K562 (cell line): ENCODE results near the gene ZFPM1. TPM values are rescaled to one million over a fixed set of nuclear protein-coding genes. Genes with fewer than 3 reads are reported as not detected.

ENCODE experiments used
- BCLAF1 ChIP-seq, 2 experiments: fragments of 450-650 bp in 1 of 2; IDR thresholded peaks; 2 replicates each; pipeline ENCODE4 v1.6.1; 2011 to 2017; ENCODE audit warnings: low read depth in 2 of 2, antibody characterized with exemption in 1 of 2, borderline replicate concordance in 1 of 2, low read length in 1 of 2, mild to moderate bottlenecking in 1 of 2, mixed read lengths in 1 of 2; ENCODE audit not compliant: control insufficient read depth in 1 of 2
- DNMT1 ChIP-seq: fragments of 450-650 bp; IDR thresholded peaks from 2 replicates; pipeline ENCODE4 v1.6.1; 2016; ENCODE audit warnings: antibody characterized with exemption, mild to moderate bottlenecking
- GATAD2A ChIP-seq: fragments of 450-650 bp; IDR thresholded peaks from 2 replicates; pipeline ENCODE4 v1.6.1; 2017
- KDM2B ChIP-seq: fragments of 250-450 bp; sonication (Bioruptor Pico); IDR thresholded peaks from 2 replicates; pipeline ENCODE4 v1.8.0; 2021; ENCODE audit warnings: mild to moderate bottlenecking, moderate library complexity
- L3MBTL2 ChIP-seq: fragments of 450-650 bp; IDR thresholded peaks from 2 replicates; pipeline ENCODE4 v1.6.1; 2016; ENCODE audit warnings: mild to moderate bottlenecking, moderate library complexity
- MEF2D ChIP-seq: conservative IDR thresholded peaks from 2 replicates; pipeline ENCODE4 v1.6.1; 2016; ENCODE audit warnings: low read depth, missing genetic modification characterization, missing compliant biosample characterization
- MLX ChIP-seq, 2 experiments: fragments of 450-650 bp in 1 of 2; sonication (generic) in 1 of 2; formaldehyde crosslinking; conservative IDR thresholded peaks; 2 replicates each; pipeline versions ENCODE4 v1.4.0 to v1.8.1; 2020 to 2022; ENCODE audit warnings: mild to moderate bottlenecking in 1 of 2, missing genetic modification reagents in 1 of 2
- PRMT5 ChIP-seq: sonication (generic); formaldehyde crosslinking; IDR thresholded peaks from 2 replicates; pipeline ENCODE4 v1.5.0; 2020; ENCODE audit warnings: missing genetic modification reagents
- RBBP5 ChIP-seq: fragments of 200-600 bp; sonication (generic); IDR thresholded peaks from 2 replicates; pipeline ENCODE4 v1.6.1; 2012; ENCODE audit warnings: borderline replicate concordance, mild to moderate bottlenecking, low read length, control low read depth, inconsistent platforms; ENCODE audit not compliant: insufficient read depth, poor library complexity, severe bottlenecking
- SMAD4 ChIP-seq: fragments of 250-450 bp; sonication (Bioruptor Pico); conservative IDR thresholded peaks from 2 replicates; pipeline ENCODE4 v1.8.0; 2021; ENCODE audit warnings: inconsistent platforms, mild to moderate bottlenecking, moderate library complexity
- SMC3 ChIP-seq: conservative IDR thresholded peaks from 2 replicates; pipeline ENCODE4 v1.6.1; 2011; ENCODE audit warnings: low read depth, low read length, improper control_type of control experiment; ENCODE audit not compliant: insufficient read depth
- SP1 ChIP-seq: sonication (generic); formaldehyde crosslinking; IDR thresholded peaks from 2 replicates; pipeline ENCODE4 v1.8.1; 2022; ENCODE audit warnings: mild to moderate bottlenecking, missing genetic modification reagents
- SUPT5H ChIP-seq: fragments of 450-650 bp; IDR thresholded peaks from 2 replicates; pipeline ENCODE4 v1.6.1; 2016
- THRB ChIP-seq: fragments of 450-650 bp; formaldehyde crosslinking; conservative IDR thresholded peaks from 2 replicates; pipeline ENCODE4 v1.4.0; 2022; ENCODE audit warnings: mild to moderate bottlenecking, missing genetic modification characterization
- ZNF3 ChIP-seq: fragments of 250-450 bp; sonication (Bioruptor Pico); IDR thresholded peaks from 2 replicates; pipeline ENCODE4 v1.5.0; 2021; ENCODE audit warnings: mild to moderate bottlenecking, moderate library complexity
- ZNF668 ChIP-seq: fragments of 250-450 bp; sonication (Bioruptor Pico); IDR thresholded peaks from 2 replicates; pipeline ENCODE4 v1.8.0; 2022; ENCODE audit warnings: mild to moderate bottlenecking, inconsistent platforms
- ZNF740 ChIP-seq, 3 experiments: fragments of 200-800 bp in 1 of 3; sonication (Bioruptor generic) in 1 of 3; sonication (generic) in 1 of 3; formaldehyde crosslinking in 1 of 3; IDR thresholded peaks; 2 replicates each; pipeline versions ENCODE4 v1.6.1 to v1.8.0; 2016 to 2022; ENCODE audit warnings: mild to moderate bottlenecking in 2 of 3, missing compliant biosample characterization in 2 of 3, missing genetic modification characterization in 2 of 3, missing genetic modification reagents in 1 of 3
- polyA plus RNA-seq, 8 experiments: library from polyadenylated mRNA; depleted of rRNA in 4 of 8; stranded (reverse) in 5 of 8; unstranded in 3 of 8; fragments of >200 nt; fragmentation: Nextera tagmentation in 2 of 8; fragmentation: Illumina TruSeq in 1 of 8; extraction: Ambion mirVana in 2 of 8; extraction: Trizol in 1 of 8; gene quantifications; 2 replicates each; pipeline versions ENCODE4 v1.2.1 to v1.2.3, GENCODE V29; 2011 to 2014; ENCODE audit warnings: inconsistent platforms in 1 of 8, missing spikeins in 1 of 8
- total RNA-seq, 7 experiments: library from RNA; depleted of rRNA in 6 of 7; stranded (reverse); fragments of >200 nt in 6 of 7; fragmentation: Illumina TruSeq in 2 of 7; extraction: Trizol in 2 of 7; gene quantifications; 2 replicates each; pipeline versions ENCODE4 v1.2.1 to v1.2.3, GENCODE V29; 2011 to 2021; ENCODE audit warnings: low replicate concordance in 1 of 7
- TF ChIP-seq, protein P1 (sequence below), 2 experiments: IDR thresholded peaks; 2 replicates each; pipeline ENCODE4 v1.6.1; 2011; ENCODE audit warnings: borderline replicate concordance in 1 of 2, control low read depth in 1 of 2, low read depth in 1 of 2, low read length in 1 of 2, mild to moderate bottlenecking in 1 of 2, mixed read lengths in 1 of 2, moderate library complexity in 1 of 2; ENCODE audit not compliant: insufficient read depth in 1 of 2, insufficient read length in 1 of 2, poor library complexity in 1 of 2, severe bottlenecking in 1 of 2; ENCODE audit errors: extremely low read depth in 1 of 2

ZFPM1 gene
- total and polyA plus RNA-seq, 9 of the 15 experiments (the other 6 are each of a cell fraction or from before 2014, with no cell fraction given) = 0.03 to 35.9 (median 1.4) TPM

- TF ChIP-seq BCLAF1 (IDR thresholded peaks at IDR 0.05; ENCODE audit: borderline replicate concordance in 1 of 2, control insufficient read depth in 1 of 2, low read depth in 2 of 2, low read length in 1 of 2) (no peak), RBBP5 (peak; percentile 52), DNMT1 (no peak), SMC3 (no peak), MLX (CRISPR knock-in tag; conservative IDR thresholded peaks at IDR 0.05) (no peak), SUPT5H (peak; percentile 54), SMAD4 (CRISPR knock-in tag) (peak; percentile 68), THRB (CRISPR knock-in tag) (0 out of 2 replicates have a peak, but pooled peaks have one; percentile 17), ZNF740 (CRISPR knock-in tag; IDR thresholded peaks at IDR 0.05) (peak; percentile 50; the same call in 1 of the 2 replicates), ZNF740 (tag; IDR thresholded peaks at IDR 0.05) (no peak), MEF2D (no peak), KDM2B (CRISPR knock-in tag) (no peak), PRMT5 (no peak), ZNF668 (CRISPR knock-in tag) (no peak), SP1 (peak; percentile 53; the same call in 1 of the 2 replicates), ZNF3 (CRISPR knock-in tag) (no peak), L3MBTL2 (peak; percentile 68), GATAD2A (peak; percentile 78)
- TF ChIP-seq, protein P1, sequence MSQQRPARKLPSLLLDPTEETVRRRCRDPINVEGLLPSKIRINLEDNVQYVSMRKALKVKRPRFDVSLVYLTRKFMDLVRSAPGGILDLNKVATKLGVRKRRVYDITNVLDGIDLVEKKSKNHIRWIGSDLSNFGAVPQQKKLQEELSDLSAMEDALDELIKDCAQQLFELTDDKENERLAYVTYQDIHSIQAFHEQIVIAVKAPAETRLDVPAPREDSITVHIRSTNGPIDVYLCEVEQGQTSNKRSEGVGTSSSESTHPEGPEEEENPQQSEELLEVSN (IDR thresholded peaks at IDR 0.05; ENCODE audit: borderline replicate concordance in 1 of 2, extremely low read depth in 1 of 2, insufficient read depth in 1 of 2, insufficient read length in 1 of 2, low read depth in 1 of 2, low read length in 1 of 2, poor library complexity in 1 of 2, severe bottlenecking in 1 of 2) = peak in 1 of 2 experiments; percentile 19
These were observed 41.5 kb downstream of the ZFPM1 start (continued) for GRCh38 chr16:88494335-88495154.
